GM12892 (cell line): ENCODE data around the gene HOMEZ.

Experiments
- POLR2A ChIP-seq: IDR thresholded peaks from 2 replicates; pipeline ENCODE4 v1.6.1; 2011; ENCODE audit warnings: low read depth, low read length, control low read depth
- POLR2AphosphoS5 ChIP-seq: IDR thresholded peaks from 2 replicates; pipeline ENCODE4 v1.6.1; 2011; ENCODE audit warnings: low read depth, low read length, control low read depth
- TAF1 ChIP-seq: IDR thresholded peaks from 2 replicates; pipeline ENCODE4 v1.6.1; 2011; ENCODE audit warnings: low read depth, mild to moderate bottlenecking, control low read depth, low read length, borderline replicate concordance

DNA sequence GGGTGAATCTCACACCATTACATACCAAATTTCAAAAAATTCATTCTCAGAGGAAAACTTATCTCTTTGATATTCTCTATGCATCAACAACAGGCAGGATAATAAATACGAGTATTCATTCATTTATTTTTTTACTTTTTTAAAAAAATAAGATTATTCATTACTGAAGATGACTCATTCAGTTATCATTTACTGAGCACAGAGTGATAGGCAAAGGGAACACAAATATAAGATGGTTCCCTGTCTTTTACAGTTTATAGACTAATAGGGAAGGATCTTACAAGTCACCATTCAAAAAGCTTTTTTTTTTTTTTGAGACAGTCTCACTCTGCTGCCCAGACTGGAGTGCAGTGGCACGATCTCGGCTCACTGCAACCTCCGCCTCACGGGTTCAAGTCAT is 30.4 kb upstream of the HOMEZ start:
- TF ChIP-seq POLR2A (no peak), POLR2AphosphoS5 (no peak), TAF1 (no peak)
